GM13977 (cell line): Measurements from ENCODE around the gene C1R.
A peak's percentile ranks its signal among the peaks of the same experiment; 100 is the strongest.

Experiments
- DNase-seq: peaks from one replicate; pipeline ENCODE4 v3.0.0; 2012; ENCODE audit warnings: low spot score
- CTCF ChIP-seq: IDR thresholded peaks from 2 replicates; pipeline ENCODE4 v1.5.1; 2012; ENCODE audit warnings: mild to moderate bottlenecking, control low read depth; ENCODE audit not compliant: insufficient read depth; ENCODE audit errors: extremely low read depth, missing control alignments
- in situ Hi-C: fragments of 300-500 bp; cut with MboI; formaldehyde crosslinking; loops from one replicate; pipeline ENCODE4 v1.12.0; 2022; ENCODE audit warnings: low sequenced_read_pairs, low pct_unique_long_range_greater_than_20kb, mixed read lengths, inconsistent platforms; ENCODE audit not compliant: unreplicated experiment

The C1R gene

GRCh38 chr12:7113389-7113871 lies 21.2 kb upstream of the C1R start:
- in situ Hi-C loops: loop anchor here (25.0 kb wide), 1 partner anchor 176 kb away; the partner anchor contains the start of genes ATN1, C12orf57 and RNU7-1
- TF ChIP-seq CTCF: peak; percentile 86
- peak; percentile 66 for DNase-seq

GRCh38 chr12:7112041-7112440 lies 19.8 kb upstream of the C1R start:
- TF ChIP-seq CTCF: no peak
- no peak for DNase-seq
- in situ Hi-C loops: loop anchor here (25.0 kb wide), 1 partner anchor 175 kb away; the partner anchor contains the start of genes ATN1, C12orf57 and RNU7-1

GRCh38 chr12:7110661-7111060 lies 18.4 kb upstream of the C1R start:
- DNase-seq: no peak
- TF ChIP-seq CTCF: no peak
- in situ Hi-C loops: loop anchor here (25.0 kb wide), 1 partner anchor 173 kb away; the partner anchor contains the start of genes ATN1, C12orf57 and RNU7-1

- no peak for DNase-seq
- in situ Hi-C loops: loop anchor here (25.0 kb wide), 1 partner anchor 172 kb away; the partner anchor contains the start of genes ATN1, C12orf57 and RNU7-1
- TF ChIP-seq CTCF: no peak
Measured at GRCh38 chr12:7109572-7109920, 17.3 kb upstream of the C1R start.

GRCh38 chr12:7108796-7109571 lies 16.7 kb upstream of the C1R start, which contains the start of gene C1RL:
Gene C1RL, minus strand, starts transcription at chr12:7109214. Its CDS starts 34 bp downstream, at chr12:7109180.
- peak; percentile 64 for DNase-seq
- TF ChIP-seq CTCF: peak; percentile 95
- in situ Hi-C loops: loop anchor here (25.0 kb wide), 1 partner anchor 172 kb away; the partner anchor contains the start of genes ATN1, C12orf57 and RNU7-1

GRCh38 chr12:7108003-7108795 lies 16.0 kb upstream of the C1R start:
- no peak for TF ChIP-seq CTCF
- in situ Hi-C loops: loop anchor here (25.0 kb wide), 1 partner anchor 171 kb away; the partner anchor contains the start of genes ATN1, C12orf57 and RNU7-1
- DNase-seq: peak; percentile 85
